Immature natural killer cell (primary cell): ENCODE results near the gene TMEM129. TPM values are rescaled to one million over a fixed set of nuclear protein-coding genes. Genes with fewer than 3 reads are reported as not detected.

Experiments
- DNase-seq, 3 donors: peaks; one replicate each; pipeline ENCODE4 v3.0.0; 2022; ENCODE audit warnings: mixed read lengths in 1 of 3
- H3K27ac Mint-ChIP-seq, 6 donors: one replicate each; pipeline ENCODE4 v1.8.0; 2020; ENCODE audit warnings: mixed read lengths in 6 of 6, mild to moderate bottlenecking in 5 of 6, inconsistent platforms in 4 of 6, moderate library complexity in 3 of 6
- H3K27me3 Mint-ChIP-seq, 3 donors: one replicate each; pipeline ENCODE4 v1.8.0; 2020 to 2021; ENCODE audit warnings: low read depth in 3 of 3, mild to moderate bottlenecking in 3 of 3, mixed read lengths in 3 of 3, moderate library complexity in 3 of 3, inconsistent platforms in 1 of 3
- H3K36me3 Mint-ChIP-seq, 3 donors: one replicate each; pipeline ENCODE4 v1.8.0; 2020; ENCODE audit warnings: mixed read lengths in 3 of 3, inconsistent platforms in 2 of 3, mild to moderate bottlenecking in 2 of 3
- H3K4me1 Mint-ChIP-seq, 2 donors: one replicate each; pipeline ENCODE4 v1.8.0; 2020; ENCODE audit warnings: inconsistent platforms in 2 of 2, mild to moderate bottlenecking in 2 of 2, mixed read lengths in 2 of 2, moderate library complexity in 1 of 2
- H3K4me3 Mint-ChIP-seq, 5 donors: one replicate each; pipeline ENCODE4 v1.8.0; 2020; ENCODE audit warnings: mild to moderate bottlenecking in 5 of 5, mixed read lengths in 5 of 5, inconsistent platforms in 3 of 5, moderate library complexity in 3 of 5
- H3K9me3 Mint-ChIP-seq, 6 donors: one replicate each; pipeline ENCODE4 v1.8.0; 2020; ENCODE audit warnings: mild to moderate bottlenecking in 6 of 6, mixed read lengths in 6 of 6, inconsistent platforms in 4 of 6, moderate library complexity in 3 of 6
- polyA plus RNA-seq, 3 donors: library from polyadenylated mRNA; unstranded; fragments of 300-500 nt; fragmentation: Illumina TruSeq; gene quantifications; one replicate each; pipeline ENCODE4 v1.2.3, GENCODE V29; 2021

Gene TMEM129
- polyA plus RNA-seq, 3 donors from 2014 or later = 25.5 to 37.9 (median 37.3) TPM

- Mint-ChIP-seq H3K4me1 (peaks cover 14 to 27% of the 10 kb centered on the region in 2 donors), H3K9me3 (peaks cover 0 to 2% (median 0%) of the 10 kb centered on the region in 6 donors), H3K27ac (no peak overlapping the region), H3K36me3 (peaks cover 0 to 8% (median 5%) of the 10 kb centered on the region in 3 donors), H3K27me3 (peaks cover 0 to 2% (median 0%) of the 10 kb centered on the region in 3 donors), H3K4me3 (no peak overlapping the region)
- DNase-seq = no peak
Observed at GRCh38 chr4:1728061-1728980, 7.2 kb upstream of the TMEM129 start.

- Mint-ChIP-seq H3K9me3 (peaks cover 0 to 2% (median 0%) of the 10 kb centered on the region in 6 donors), H3K4me3 (no peak overlapping the region), H3K27me3 (peaks cover 0 to 4% (median 3%) of the 10 kb centered on the region in 3 donors), H3K4me1 (peaks cover 24 to 36% of the 10 kb centered on the region in 2 donors), H3K36me3 (peaks cover 0 to 8% (median 5%) of the 10 kb centered on the region in 3 donors), H3K27ac (peak overlapping the region in 1 of 6 donors; percentile 12)
- no peak for DNase-seq
Observed at GRCh38 chr4:1727117-1728031, 6.3 kb upstream of the TMEM129 start.

GRCh38 chr4:1726146-1726934 is 5.2 kb upstream of the TMEM129 start:
- peaks cover 0 to 4% (median 3%) of the 10 kb centered on the region in 3 donors for H3K27me3 Mint-ChIP-seq
- H3K4me3 Mint-ChIP-seq = no peak overlapping the region
- peak; percentile 80 to 83 (median 82) for DNase-seq
- H3K36me3 Mint-ChIP-seq = peaks cover 0 to 8% (median 5%) of the 10 kb centered on the region in 3 donors
- peaks cover 30 to 43% of the 10 kb centered on the region in 2 donors for H3K4me1 Mint-ChIP-seq
- peaks cover 0 to 2% (median 0%) of the 10 kb centered on the region in 6 donors for H3K9me3 Mint-ChIP-seq
- peak overlapping the region in 5 of 6 donors; percentile 33 to 85 (median 40) for H3K27ac Mint-ChIP-seq

GRCh38 chr4:1725521-1725920 is 4.4 kb upstream of the TMEM129 start:
- DNase-seq = no peak
- H3K27ac Mint-ChIP-seq = peak overlapping the region in 2 of 6 donors; percentile 43 to 74
- H3K27me3 Mint-ChIP-seq = peaks cover 3 to 4% (median 3%) of the 10 kb centered on the region in 3 donors
- peaks cover 30 to 43% of the 10 kb centered on the region in 2 donors for H3K4me1 Mint-ChIP-seq
- peaks cover 0 to 2% (median 0%) of the 10 kb centered on the region in 6 donors for H3K9me3 Mint-ChIP-seq
- peaks cover 0 to 8% (median 5%) of the 10 kb centered on the region in 3 donors for H3K36me3 Mint-ChIP-seq
- H3K4me3 Mint-ChIP-seq = peak overlapping the region in 1 of 5 donors; percentile 51

GRCh38 chr4:1723131-1723801 is 2.1 kb upstream of the TMEM129 start:
- Mint-ChIP-seq H3K9me3 (peaks cover 0 to 2% (median 0%) of the 10 kb centered on the region in 6 donors), H3K27ac (peak overlapping the region; percentile 92 to 95 (median 94)), H3K4me3 (peak overlapping the region; percentile 78 to 83 (median 82)), H3K4me1 (peaks cover 39 to 50% of the 10 kb centered on the region in 2 donors), H3K36me3 (peaks cover 0 to 5% (median 3%) of the 10 kb centered on the region in 3 donors), H3K27me3 (peaks cover 4 to 7% (median 6%) of the 10 kb centered on the region in 3 donors)
- DNase-seq = peak; percentile 31 to 48 (median 45)

- H3K27me3 Mint-ChIP-seq = peaks cover 4 to 7% (median 6%) of the 10 kb centered on the region in 3 donors
- peaks cover 0 to 5% (median 3%) of the 10 kb centered on the region in 3 donors for H3K36me3 Mint-ChIP-seq
- peak overlapping the region; percentile 78 to 83 (median 82) for H3K4me3 Mint-ChIP-seq
- H3K27ac Mint-ChIP-seq = peak overlapping the region; percentile 92 to 95 (median 94)
- DNase-seq = no peak
- peaks cover 0 to 2% (median 0%) of the 10 kb centered on the region in 6 donors for H3K9me3 Mint-ChIP-seq
- H3K4me1 Mint-ChIP-seq = peaks cover 39 to 52% of the 10 kb centered on the region in 2 donors
Observed at GRCh38 chr4:1722551-1723118, 1.5 kb upstream of the TMEM129 start.

GRCh38 chr4:1721666-1722550 is 785 bp upstream of the TMEM129 start:
- DNase-seq = no peak
- peaks cover 0 to 2% (median 0%) of the 10 kb centered on the region in 6 donors for H3K9me3 Mint-ChIP-seq
- peaks cover 0 to 5% (median 3%) of the 10 kb centered on the region in 3 donors for H3K36me3 Mint-ChIP-seq
- H3K4me3 Mint-ChIP-seq = peak overlapping the region; percentile 78 to 83 (median 82)
- H3K4me1 Mint-ChIP-seq = peaks cover 39 to 52% of the 10 kb centered on the region in 2 donors
- peak overlapping the region; percentile 64 to 94 (median 92) for H3K27ac Mint-ChIP-seq
- H3K27me3 Mint-ChIP-seq = peaks cover 4 to 7% (median 6%) of the 10 kb centered on the region in 3 donors

GRCh38 chr4:1720163-1720983 is 750 bp downstream of the TMEM129 start:
- H3K9me3 Mint-ChIP-seq = peaks cover 0 to 2% (median 0%) of the 10 kb centered on the region in 6 donors
- H3K4me3 Mint-ChIP-seq = peak overlapping the region; percentile 76 to 89 (median 84)
- H3K36me3 Mint-ChIP-seq = no peaks in the 10 kb centered on the region
- H3K27ac Mint-ChIP-seq = peak overlapping the region; percentile 57 to 92 (median 90)
- peak in 2 of 3 donors; percentile 46 to 48 for DNase-seq
- H3K4me1 Mint-ChIP-seq = peaks cover 39 to 52% of the 10 kb centered on the region in 2 donors
- H3K27me3 Mint-ChIP-seq = peaks cover 4 to 8% (median 6%) of the 10 kb centered on the region in 3 donors

- no peak for DNase-seq
- H3K27ac Mint-ChIP-seq = peak overlapping the region in 4 of 6 donors; percentile 56 to 72 (median 65)
- peak overlapping the region in 4 of 5 donors; percentile 21 to 76 (median 44) for H3K4me3 Mint-ChIP-seq
- peaks cover 4 to 13% (median 4%) of the 10 kb centered on the region in 3 donors for H3K27me3 Mint-ChIP-seq
- no peaks in the 10 kb centered on the region for H3K9me3 Mint-ChIP-seq
- no peaks in the 10 kb centered on the region for H3K36me3 Mint-ChIP-seq
- H3K4me1 Mint-ChIP-seq = peaks cover 51 to 54% of the 10 kb centered on the region in 2 donors
Observed at GRCh38 chr4:1718095-1718850, 2.9 kb downstream of the TMEM129 start.
